Measurements from ENCODE around the gene FUZ.

DNA sequence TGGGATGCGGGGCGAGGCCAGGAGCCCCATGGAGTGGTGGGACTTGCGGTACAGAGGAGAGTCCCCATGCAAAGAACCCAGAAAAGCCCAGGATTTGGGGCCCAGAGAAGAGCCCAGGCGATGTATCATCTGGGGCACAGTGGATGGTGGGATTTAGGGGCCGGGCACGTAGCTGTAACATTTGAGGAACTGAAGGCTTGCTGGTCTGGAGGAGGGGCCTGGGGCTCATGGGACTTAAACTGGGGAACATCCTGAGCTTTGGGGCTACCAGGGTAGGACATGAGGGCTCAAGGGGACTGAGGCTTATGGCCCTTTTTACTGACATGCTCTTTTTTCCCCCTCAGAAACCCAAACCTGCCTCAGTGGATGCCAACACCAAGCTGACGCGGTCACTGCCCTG is 18.5 kb upstream of the FUZ start:
- no peak for TF ChIP-seq FOXM1 (IDR thresholded peaks at IDR 0.05; ENCODE audit: borderline replicate concordance, low read depth)
- no peak for TF ChIP-seq YY1 (IDR thresholded peaks at IDR 0.05; ENCODE audit: low read depth)
- no peak for TF ChIP-seq RAD21 (IDR thresholded peaks at IDR 0.05; ENCODE audit: low read depth)
- no peak for TF ChIP-seq TCF12 (IDR thresholded peaks at IDR 0.05; ENCODE audit: low read depth)
- no peak for TF ChIP-seq ZBTB7A (IDR thresholded peaks at IDR 0.05; ENCODE audit: low read depth)
- TF ChIP-seq EP300 (IDR thresholded peaks at IDR 0.05; ENCODE audit: borderline replicate concordance), result no peak
